Smooth muscle cell (in vitro differentiated cells): ENCODE measurements around the gene AVPR1A. TPM values are rescaled to one million over a fixed set of nuclear protein-coding genes. Genes with fewer than 3 reads are reported as not detected.
"Not testable (repeated sequence)": the region's sequence is repeated elsewhere in the genome, so short reads cannot be mapped to it uniquely, and the experiment has no call there.

ENCODE experiments used
- DNase-seq: peaks from one replicate; lab custom pipeline; 2025; ENCODE audit not compliant: unreplicated experiment; lab: John Stamatoyannopoulos, UW
- H2AFZ ChIP-seq: fragments of 200-600 bp; sonication (generic); 2 replicates; pipeline ENCODE4 v1.6.0; 2016; ENCODE audit warnings: antibody characterized with exemption, low read depth, mild to moderate bottlenecking
- H3F3A ChIP-seq: fragments of 200-600 bp; sonication (generic); 2 replicates; pipeline ENCODE4 v1.6.0; 2017; ENCODE audit warnings: antibody characterized with exemption, low read depth
- H3K27ac ChIP-seq: fragments of 200-600 bp; sonication (generic); 2 replicates; pipeline ENCODE4 v1.5.1; 2016; ENCODE audit warnings: low read depth, mild to moderate bottlenecking
- H3K27me3 ChIP-seq: fragments of 200-600 bp; sonication (generic); 2 replicates; pipeline ENCODE4 v1.6.1; 2016; ENCODE audit warnings: low read depth, mild to moderate bottlenecking
- H3K36me3 ChIP-seq: fragments of 200-600 bp; sonication (generic); 2 replicates; pipeline ENCODE4 v1.5.1; 2016; ENCODE audit warnings: low read depth
- H3K4me1 ChIP-seq: fragments of 200-600 bp; sonication (generic); 2 replicates; pipeline ENCODE4 v1.5.1; 2016; ENCODE audit warnings: low read depth
- H3K4me2 ChIP-seq: fragments of 200-600 bp; sonication (generic); 2 replicates; pipeline ENCODE4 v1.6.0; 2016; ENCODE audit warnings: mild to moderate bottlenecking
- H3K4me3 ChIP-seq: fragments of 200-600 bp; sonication (generic); 2 replicates; pipeline ENCODE4 v1.5.1; 2016; ENCODE audit warnings: mild to moderate bottlenecking
- H3K79me2 ChIP-seq: fragments of 200-600 bp; sonication (generic); 2 replicates; pipeline ENCODE4 v1.6.0; 2016; ENCODE audit warnings: low read depth, mild to moderate bottlenecking
- H3K9ac ChIP-seq: fragments of 200-600 bp; sonication (generic); 2 replicates; pipeline ENCODE4 v1.6.0; 2016; ENCODE audit warnings: low read depth
- H3K9me3 ChIP-seq: fragments of 200-600 bp; sonication (generic); replicated peaks from 2 replicates; pipeline ENCODE4 v1.5.1; 2016; ENCODE audit warnings: low read depth
- H4K20me1 ChIP-seq: fragments of 200-600 bp; sonication (generic); 2 replicates; pipeline ENCODE4 v1.6.0; 2016; ENCODE audit warnings: low read depth
- CTCF ChIP-seq: fragments of 200-600 bp; sonication (generic); IDR thresholded peaks from 2 replicates; pipeline ENCODE4 v1.5.1; 2017; ENCODE audit warnings: borderline replicate concordance, mild to moderate bottlenecking, antibody characterized with exemption; ENCODE audit not compliant: insufficient read depth, poor library complexity, severe bottlenecking
- WGBS: methylation state at CpG from one replicate; pipeline ENCODE4 v1.1.7; 2016; ENCODE audit warnings: low lambda C conversion rate; 5-methylcytosine and 5-hydroxymethylcytosine counted together
- polyA plus RNA-seq: library from polyadenylated mRNA; unstranded; fragments of >200 nt; fragmentation: Nextera tagmentation; extraction: Ambion mirVana; gene quantifications from 2 replicates; pipeline ENCODE4 v1.2.1, GENCODE V29; 2016
- total RNA-seq: library from RNA; depleted of rRNA; stranded (reverse); fragments of >200 nt; gene quantifications from 2 replicates; pipeline ENCODE4 v1.2.3, GENCODE V29; 2014

AVPR1A gene
- total and polyA plus RNA-seq, 2 experiments from 2014 or later, result not detected

GRCh38 chr12:63170321-63170720 lies 19.3 kb upstream of the AVPR1A start:
- no peaks in the 10 kb centered on the region for H3K4me1 ChIP-seq

GRCh38 chr12:63167741-63168140 lies 16.7 kb upstream of the AVPR1A start:
- not testable (repeated sequence) for H3K4me2 ChIP-seq, H2AFZ ChIP-seq, H3K9ac ChIP-seq, H3F3A ChIP-seq, H3K4me3 ChIP-seq, H3K4me1 ChIP-seq, H3K9me3 ChIP-seq, DNase-seq, H3K27me3 ChIP-seq, H3K79me2 ChIP-seq, H4K20me1 ChIP-seq, H3K27ac ChIP-seq, H3K36me3 ChIP-seq
- WGBS, result 91% methylated on average over 6 of the region's 6 CpGs

More at GRCh38 chr12:63170321-63170720, 19.3 kb upstream of the AVPR1A start:
- H3K9ac ChIP-seq, result no peak overlapping the region
- H3K27me3 ChIP-seq, result no peaks in the 10 kb centered on the region
- H3K4me2 ChIP-seq, result no peak overlapping the region
- no peak overlapping the region for H3K4me3 ChIP-seq
- peaks cover 6% of the 10 kb centered on the region for H3K9me3 ChIP-seq
- no peak overlapping the region for H3K27ac ChIP-seq
- H4K20me1 ChIP-seq, result no peaks in the 10 kb centered on the region
- H2AFZ ChIP-seq, result no peak overlapping the region
- no peaks in the 10 kb centered on the region for H3F3A ChIP-seq
- no peaks in the 10 kb centered on the region for H3K36me3 ChIP-seq
- no peak for TF ChIP-seq CTCF
- DNase-seq, result no peak
- no peaks in the 10 kb centered on the region for H3K79me2 ChIP-seq

- no peaks in the 10 kb centered on the region for H3K79me2 ChIP-seq
- H3K4me1 ChIP-seq, result no peaks in the 10 kb centered on the region
- H4K20me1 ChIP-seq, result no peaks in the 10 kb centered on the region
- H3K27ac ChIP-seq, result no peak overlapping the region
- no peak overlapping the region for H2AFZ ChIP-seq
- H3K36me3 ChIP-seq, result no peaks in the 10 kb centered on the region
- TF ChIP-seq CTCF, result no peak
- H3K9ac ChIP-seq, result no peak overlapping the region
- WGBS, result 88% methylated on average over 2 of the region's 2 CpGs
- H3K4me3 ChIP-seq, result no peak overlapping the region
- no peaks in the 10 kb centered on the region for H3F3A ChIP-seq
- no peaks in the 10 kb centered on the region for H3K27me3 ChIP-seq
- DNase-seq, result no peak
- H3K4me2 ChIP-seq, result no peak overlapping the region
- H3K9me3 ChIP-seq, result no peaks in the 10 kb centered on the region
Measured at GRCh38 chr12:63164911-63165310, 13.9 kb upstream of the AVPR1A start.

- Histone ChIP-seq H3K27me3 (no peaks in the 10 kb centered on the region), H3K79me2 (no peaks in the 10 kb centered on the region), H3K36me3 (no peaks in the 10 kb centered on the region), H3K27ac (no peak overlapping the region), H3K4me3 (no peak overlapping the region), H3K9ac (no peak overlapping the region), H3F3A (no peaks in the 10 kb centered on the region), H3K4me1 (no peaks in the 10 kb centered on the region), H2AFZ (no peak overlapping the region), H3K4me2 (no peak overlapping the region), H3K9me3 (no peaks in the 10 kb centered on the region), H4K20me1 (no peaks in the 10 kb centered on the region)
- WGBS, result 72% methylated on average over 1 of the region's 1 CpG
- TF ChIP-seq CTCF, result no peak
- DNase-seq, result no peak
Measured at GRCh38 chr12:63163541-63163940, 12.5 kb upstream of the AVPR1A start.
